GM21526 (cell line): ENCODE data around the gene TUFT1.
A peak's percentile ranks its signal among the peaks of the same experiment; 100 is the strongest.

Experiments
- ATAC-seq: cut with Tn5 transposase; IDR thresholded peaks from one replicate; pipeline ENCODE4 v1.9.1; 2021; ENCODE audit warnings: moderate library complexity; ENCODE audit not compliant: unreplicated experiment, low FRiP score

The TUFT1 gene

GRCh38 chr1:151535326-151536271 lies 4.5 kb upstream of the TUFT1 start:
- no peak for ATAC-seq

DNA sequence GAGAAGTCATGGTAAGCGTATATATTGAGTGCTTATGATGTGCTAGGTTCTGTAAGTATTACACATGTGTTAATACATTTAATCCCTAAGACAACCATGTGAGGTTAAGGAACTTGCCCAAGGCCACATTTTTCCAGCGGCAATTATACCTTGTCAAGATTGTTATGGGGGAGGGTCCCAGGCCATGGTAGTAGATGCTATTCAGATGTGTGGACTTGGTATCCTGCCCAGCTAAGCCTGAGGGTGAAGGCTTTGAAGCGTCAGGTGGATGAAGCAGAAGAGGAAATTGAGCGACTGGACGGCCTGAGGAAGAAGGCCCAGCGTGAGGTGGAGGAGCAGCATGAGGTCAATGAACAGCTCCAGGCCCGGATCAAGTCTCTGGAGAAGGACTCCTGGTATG lies 3.6 kb upstream of the TUFT1 start:
- ATAC-seq: no peak

DNA sequence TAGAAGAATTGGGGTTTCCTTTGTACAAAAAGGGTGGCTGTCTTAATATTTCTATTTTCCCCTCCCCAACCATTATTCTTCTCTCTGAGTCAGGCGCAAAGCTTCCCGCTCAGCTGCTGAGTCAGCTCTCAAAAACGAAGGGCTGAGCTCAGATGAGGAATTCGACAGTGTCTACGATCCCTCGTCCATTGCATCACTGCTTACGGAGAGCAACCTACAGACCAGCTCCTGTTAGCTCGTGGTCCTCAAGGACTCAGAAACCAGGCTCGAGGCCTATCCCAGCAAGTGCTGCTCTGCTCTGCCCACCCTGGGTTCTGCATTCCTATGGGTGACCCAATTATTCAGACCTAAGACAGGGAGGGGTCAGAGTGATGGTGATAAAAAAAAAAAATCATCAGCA lies 3.0 kb upstream of the TUFT1 start:
- no peak for ATAC-seq

- peak; percentile 41 for ATAC-seq
Measured at GRCh38 chr1:151539321-151540020, 638 bp upstream of the TUFT1 start.

- ATAC-seq: no peak
Measured at GRCh38 chr1:151540982-151541377, 871 bp downstream of the TUFT1 start.

GRCh38 chr1:151541752-151542151 lies 1.6 kb downstream of the TUFT1 start:
- no peak for ATAC-seq

DNA sequence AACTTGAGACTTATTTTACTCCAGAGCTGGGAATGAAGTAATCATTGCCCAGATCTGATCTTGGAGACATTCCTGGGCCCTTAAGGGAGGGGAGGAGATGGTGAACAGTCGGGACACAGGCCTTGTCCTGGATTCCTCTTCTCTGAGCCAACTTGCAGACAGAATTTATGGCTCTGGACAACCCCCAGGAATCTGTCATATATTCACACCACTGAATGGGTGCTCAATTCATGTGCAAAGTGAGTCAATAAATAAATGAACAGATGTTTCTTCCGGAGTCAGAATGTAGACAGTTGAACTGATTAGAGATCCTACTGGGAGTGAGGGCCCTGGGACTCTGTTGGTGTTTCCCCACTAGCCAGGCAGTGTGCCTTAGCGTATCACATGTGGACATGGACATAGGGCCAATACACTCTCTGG lies 2.6 kb downstream of the TUFT1 start:
- ATAC-seq: no peak

DNA sequence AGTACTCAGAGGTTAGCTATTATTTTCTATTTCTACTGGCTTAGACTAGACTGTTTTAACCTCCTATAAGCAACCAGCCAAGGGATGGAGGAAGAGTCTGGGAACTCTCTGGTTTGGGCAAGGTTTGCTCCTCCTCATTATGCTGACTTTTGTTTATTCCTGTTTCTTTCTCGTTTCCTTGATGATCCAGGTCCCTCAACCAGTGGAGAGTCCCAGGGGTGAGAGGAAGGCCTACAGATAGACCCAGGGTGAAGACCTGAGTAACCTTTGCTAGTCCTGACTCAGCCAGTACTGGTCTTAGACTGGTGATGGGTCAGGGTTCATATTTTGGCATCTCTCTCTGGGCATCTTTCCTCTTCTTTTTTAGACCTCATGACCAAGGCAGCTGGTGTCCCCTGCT lies 5.4 kb downstream of the TUFT1 start:
- ATAC-seq: no peak

DNA sequence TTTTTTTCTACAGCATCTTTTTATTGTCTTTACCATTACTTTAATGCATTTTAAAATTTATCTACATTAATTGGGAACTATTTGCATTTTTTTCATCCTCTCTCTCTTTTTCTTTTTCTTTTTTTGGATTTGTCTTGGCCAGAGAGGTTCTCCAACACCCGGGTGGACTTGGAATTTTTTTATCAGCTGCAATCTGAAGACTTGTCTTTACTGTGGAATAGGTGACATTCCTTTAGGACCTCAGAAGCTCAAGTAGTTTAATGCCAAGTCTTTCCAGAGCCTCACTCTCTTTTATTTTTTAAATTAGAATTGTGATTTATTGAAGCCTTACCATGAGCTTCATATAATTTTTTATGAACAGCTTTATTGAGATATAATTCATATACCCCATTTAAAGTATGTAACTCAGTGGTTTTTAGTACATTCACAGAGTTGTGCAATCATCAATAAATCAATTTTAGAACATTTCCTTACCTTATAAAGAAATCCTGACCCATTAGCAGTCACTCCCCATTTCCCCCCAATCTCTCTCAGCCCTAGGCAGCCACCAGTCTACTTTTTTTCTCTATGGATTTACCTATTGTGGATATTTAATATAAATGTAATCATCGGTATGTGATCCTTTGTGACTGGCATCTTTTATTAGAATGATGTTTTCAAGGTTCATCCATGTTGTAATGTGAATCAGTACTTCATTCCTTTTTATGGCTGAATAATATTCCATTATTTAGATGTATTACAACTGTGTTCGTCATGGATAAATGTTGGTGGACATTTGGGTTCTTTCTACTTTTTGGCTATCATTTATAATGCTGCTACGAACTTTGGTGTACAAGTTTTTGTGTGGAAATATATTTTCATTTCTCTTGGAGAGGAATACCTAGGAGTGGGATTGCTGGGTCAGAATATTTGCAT lies 6.2 kb downstream of the TUFT1 start:
- no peak for ATAC-seq

DNA sequence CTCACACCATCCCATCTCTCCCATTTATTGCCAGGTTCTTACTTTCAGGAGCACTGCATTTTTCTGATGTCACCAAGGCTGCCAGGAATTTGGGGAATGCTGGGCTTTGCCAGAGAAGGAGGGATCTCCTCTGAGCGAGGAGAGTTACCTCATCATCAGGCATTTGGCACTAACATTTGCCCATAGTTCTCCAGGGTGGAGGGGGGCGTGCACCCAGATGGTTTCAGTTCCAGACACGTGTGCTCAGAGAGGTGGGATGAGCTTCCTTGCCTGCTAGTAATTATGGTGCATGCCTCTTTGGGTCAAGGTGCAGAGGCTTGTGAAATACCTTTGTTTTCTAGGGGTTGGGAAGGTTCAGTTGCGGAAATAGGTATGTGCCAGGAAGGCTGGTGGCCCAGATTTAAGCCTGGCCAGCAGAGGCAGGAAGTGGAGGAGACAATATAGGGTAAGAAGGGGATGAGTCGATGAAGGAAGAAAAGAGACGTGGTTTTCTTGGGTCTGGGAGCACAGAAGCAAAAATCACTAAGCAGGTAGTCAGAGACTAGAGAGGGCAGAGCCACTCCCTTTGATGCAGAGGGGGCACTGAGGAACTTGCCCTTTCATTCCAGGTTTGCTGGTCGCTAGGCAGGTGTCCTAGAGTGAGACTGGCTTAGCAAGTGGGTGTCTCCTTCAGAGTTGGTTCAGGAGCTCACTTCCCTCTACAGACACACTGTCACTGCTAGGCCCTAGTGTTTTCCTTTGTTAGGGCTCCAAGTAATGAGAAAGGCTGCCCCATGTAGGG lies 7.2 kb downstream of the TUFT1 start:
- ATAC-seq: no peak

- ATAC-seq: no peak
Measured at GRCh38 chr1:151547900-151548230, 7.8 kb downstream of the TUFT1 start.

DNA sequence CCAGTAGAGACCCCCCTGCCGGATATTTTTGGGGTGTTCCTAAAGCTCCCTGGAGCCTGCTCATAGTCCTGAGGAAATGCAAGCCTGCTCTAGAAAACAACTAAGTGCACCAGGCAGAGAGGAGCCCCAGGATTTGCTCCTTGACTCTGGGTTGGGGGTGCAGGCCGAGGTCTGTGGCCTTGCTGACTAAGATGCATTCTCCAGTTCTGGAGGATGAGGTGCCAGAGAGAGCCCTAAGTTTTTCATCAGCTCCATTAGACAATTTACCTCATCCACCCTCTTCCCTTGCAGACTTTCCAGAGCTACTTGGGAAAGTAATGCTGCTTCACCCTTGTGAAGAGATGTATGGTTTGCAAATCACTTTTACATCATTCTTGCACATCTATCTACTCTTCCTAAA lies 9.1 kb downstream of the TUFT1 start:
- no peak for ATAC-seq

DNA sequence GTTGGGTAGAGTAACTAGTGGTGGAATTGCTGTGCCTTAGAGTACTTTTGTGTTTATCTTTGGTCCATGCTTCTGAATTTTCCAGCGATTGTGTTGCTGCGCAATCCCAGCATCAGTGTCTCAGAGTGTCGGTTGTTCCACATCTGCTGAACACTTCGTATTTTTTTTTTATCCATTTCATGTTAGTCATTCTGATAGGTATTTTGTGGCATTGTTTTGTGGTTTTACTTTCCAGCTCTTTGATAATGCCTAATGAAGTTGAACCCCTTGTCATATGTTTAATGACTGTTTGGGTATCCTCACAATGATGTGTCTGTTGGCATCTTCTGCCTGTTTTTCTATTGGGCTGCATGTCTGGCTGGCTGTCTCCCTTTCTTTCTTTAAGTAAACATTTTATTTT lies 13.6 kb downstream of the TUFT1 start:
- ATAC-seq: no peak

DNA sequence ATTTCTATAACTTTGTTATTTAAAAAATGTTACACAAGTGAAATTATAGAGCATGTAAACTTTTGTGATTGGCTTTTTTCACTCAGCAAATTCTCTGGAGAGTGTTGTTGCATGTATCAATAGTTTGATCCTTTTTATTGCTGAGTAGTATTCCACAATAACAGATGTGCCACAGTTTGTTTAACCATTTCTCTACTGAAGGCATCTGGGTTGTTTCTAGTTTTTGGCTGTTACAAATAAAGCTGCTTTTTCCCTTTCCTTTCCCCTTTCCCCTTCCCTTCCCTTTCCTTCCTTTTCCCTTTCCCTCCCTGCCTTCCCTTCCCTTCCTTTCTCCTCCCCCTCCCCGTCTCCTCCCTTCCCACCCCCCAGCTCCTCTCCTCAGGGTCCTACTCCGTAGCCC lies 15.9 kb downstream of the TUFT1 start:
- ATAC-seq: no peak

GRCh38 chr1:151562661-151563060 lies 22.6 kb downstream of the TUFT1 start:
- no peak for ATAC-seq

DNA sequence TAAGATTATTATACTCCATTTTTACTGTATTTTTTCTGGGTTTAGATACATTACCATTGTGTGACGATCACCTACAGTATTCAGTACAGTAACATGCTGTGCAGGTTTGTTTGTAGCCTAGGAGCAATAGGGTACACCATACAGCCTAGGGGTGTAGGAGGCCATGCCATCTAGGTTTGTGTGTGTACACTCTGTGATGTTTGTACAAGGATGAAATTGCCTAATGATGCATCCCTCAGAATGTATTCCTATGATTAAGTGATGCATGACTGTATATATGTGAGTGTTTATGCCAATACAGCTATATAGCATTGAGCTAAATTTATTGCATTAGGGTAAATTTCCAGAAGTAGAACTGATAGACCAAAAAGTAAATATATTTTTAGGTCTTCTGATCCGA lies 23.3 kb downstream of the TUFT1 start:
- ATAC-seq: no peak

DNA sequence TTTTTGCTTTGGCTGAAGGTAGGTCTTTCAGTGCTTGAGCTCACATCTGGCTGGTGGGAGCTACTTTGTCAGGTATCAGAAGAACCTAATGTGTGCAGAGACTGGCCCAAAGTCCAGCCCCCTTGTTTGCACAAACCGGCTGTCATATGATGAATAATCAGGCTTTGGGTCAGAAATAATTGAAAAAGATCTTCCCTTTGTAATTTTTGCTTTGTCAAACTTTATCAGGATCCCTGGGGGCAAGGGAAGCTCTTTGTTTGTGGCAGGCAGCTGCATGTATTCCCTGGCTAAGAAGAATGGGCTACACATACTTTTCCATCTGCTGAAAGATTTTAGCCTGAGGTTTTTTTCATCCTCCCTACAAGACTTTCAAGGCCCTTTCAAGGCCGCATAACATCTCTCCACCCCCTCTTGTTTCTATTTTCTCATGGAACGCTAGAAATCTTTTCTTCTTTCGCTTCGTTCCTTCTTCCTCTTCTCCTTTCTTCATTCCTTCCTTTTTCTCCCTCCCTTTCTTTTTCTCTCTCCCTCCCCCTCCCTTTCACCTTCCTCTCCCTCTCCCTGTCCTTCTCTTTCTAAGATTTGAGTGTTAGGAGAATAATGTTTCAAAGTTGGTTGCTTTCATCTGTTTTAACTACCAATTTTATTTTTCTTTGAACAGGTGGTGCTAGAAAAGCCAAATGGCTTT lies 25.5 kb downstream of the TUFT1 start:
- ATAC-seq: no peak

- ATAC-seq: no peak
Measured at GRCh38 chr1:151568626-151569088, 28.5 kb downstream of the TUFT1 start.

GRCh38 chr1:151570819-151571218 lies 30.7 kb downstream of the TUFT1 start:
- no peak for ATAC-seq
